Activated CD4-positive, alpha-beta T cell treated with anti-CD3 and anti-CD28 coated beads, Interleukin-2, Interleukin-4, amounts not matched to agents 100 ng/mL and 50 ng/mL, durations not matched to agents 16 hours and 8 hours (primary cell): ENCODE results near the gene IL31.

Source experiments
- DNase-seq: peaks from one replicate; pipeline ENCODE4 v3.0.0-alpha.2; 2020; ENCODE audit warnings: low spot score

The IL31 gene

GRCh38 chr12:122155705-122156104 lies 18.3 kb downstream of the IL31 start:
- DNase-seq, result no peak

- no peak for DNase-seq
These were observed 21.3 kb downstream of the IL31 start for GRCh38 chr12:122152754-122153153.

DNA sequence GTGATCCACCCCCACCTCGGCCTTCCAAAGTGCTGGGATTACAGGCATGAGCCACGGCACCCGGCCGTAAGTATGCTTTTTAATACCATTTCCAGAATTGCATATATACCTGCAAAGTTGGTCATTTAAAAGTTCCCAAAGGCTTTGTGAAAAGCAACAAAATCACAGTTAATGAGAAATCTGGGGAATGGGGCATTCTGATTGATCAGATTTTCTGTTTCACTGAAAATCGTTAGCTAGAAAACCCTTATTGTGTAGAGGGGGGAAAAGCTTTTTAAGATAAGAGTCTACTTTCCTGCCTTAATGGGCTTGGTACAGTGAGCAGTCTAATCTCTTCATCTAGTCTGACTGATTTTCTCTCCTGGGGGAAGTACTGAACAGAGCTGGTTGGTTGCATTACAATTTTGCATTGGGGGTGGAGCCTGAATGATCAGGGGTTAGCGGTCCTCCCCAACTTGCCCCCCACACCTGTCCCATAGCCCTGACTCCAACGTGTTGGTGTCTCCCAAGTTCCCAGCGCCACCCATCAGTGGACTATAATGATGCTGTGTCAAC lies 23.8 kb downstream of the IL31 start:
- DNase-seq, result no peak

DNA sequence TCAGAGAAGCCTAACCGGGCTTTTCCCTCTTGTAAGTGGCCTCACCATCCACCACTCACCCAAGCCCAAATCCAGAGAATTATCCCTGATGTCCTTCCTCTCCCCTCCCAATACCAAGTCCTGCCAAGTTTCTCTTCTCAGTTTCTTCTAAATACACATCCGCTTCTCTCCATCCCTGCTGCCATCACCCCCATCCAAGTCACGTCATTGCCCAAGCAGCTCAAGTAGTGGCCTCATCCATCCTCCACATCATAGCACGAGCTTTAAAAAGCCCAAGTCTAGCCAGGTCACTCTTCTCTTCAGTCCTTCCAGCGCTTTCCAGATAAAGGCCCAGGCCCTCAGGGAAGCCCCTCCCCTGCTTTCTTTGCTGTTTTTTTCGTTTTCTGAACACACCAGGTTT lies 25.4 kb downstream of the IL31 start:
- no peak for DNase-seq

GRCh38 chr12:122147514-122148290 lies 26.3 kb downstream of the IL31 start:
- DNase-seq, result no peak

DNA sequence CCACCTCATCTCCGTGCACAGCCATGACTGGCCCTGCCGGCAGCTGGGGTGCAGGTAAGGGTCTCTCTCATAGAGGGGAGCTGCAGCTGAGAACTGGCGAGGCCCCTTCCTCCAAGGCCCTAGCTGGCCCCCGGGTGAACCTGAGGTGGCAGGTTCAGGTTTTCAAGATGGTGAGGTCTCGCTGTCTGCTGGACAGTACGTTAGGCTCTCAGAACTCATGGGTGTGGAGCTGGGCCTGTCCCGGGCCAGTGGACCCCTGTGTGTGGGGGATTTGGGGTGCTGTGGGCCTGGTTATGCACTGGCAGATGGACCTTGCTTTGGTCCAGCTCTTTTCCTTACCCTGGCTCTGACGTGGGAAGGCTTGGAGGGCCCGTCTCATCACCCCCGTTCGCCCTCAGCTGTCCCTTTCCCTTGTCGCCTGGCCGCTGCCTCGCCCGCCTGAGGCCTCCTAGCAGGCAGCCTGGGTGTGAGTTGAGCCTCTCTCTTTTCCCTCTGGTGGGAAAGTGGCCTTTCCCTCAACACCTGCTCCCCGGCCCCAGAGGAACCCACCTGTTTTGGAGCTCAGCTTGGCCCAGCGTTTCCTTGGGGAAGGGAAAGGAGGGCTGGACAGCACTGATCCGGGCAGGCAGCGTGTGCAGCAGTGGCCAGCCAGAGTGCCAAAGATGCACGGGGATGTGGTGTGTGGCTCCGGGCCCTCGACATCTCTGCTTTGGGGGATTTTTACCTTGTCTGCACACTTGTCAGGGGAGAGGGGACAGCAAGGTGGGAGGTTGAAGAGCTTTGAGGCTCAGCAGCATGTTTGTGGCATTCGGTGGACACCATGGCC lies 28.3 kb downstream of the IL31 start:
- no peak for DNase-seq

DNA sequence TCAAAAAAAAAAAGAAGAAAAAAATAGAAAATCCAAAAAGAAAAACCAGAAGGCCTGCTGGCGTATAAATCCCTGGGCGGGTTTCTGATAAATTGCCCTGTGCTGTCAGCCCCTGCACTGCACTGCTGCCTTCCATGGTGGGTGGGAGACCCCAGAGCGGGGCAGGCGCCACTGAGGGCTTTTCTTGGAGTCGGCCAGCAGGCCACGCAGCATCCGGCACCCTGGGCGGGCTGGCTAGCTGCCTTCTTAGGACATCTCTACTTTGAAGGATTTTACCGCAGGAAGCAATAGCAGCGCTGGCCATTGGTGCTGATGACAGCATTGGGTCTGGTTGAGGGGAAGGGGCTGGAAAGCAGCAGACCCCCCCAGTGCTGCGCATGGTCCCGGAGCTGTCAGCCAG lies 29.1 kb downstream of the IL31 start:
- no peak for DNase-seq

- DNase-seq, result no peak
These were observed 31.2 kb downstream of the IL31 start for GRCh38 chr12:122142857-122143256.

- DNase-seq, result no peak
These were observed 31.9 kb downstream of the IL31 start for GRCh38 chr12:122141911-122142725.

DNA sequence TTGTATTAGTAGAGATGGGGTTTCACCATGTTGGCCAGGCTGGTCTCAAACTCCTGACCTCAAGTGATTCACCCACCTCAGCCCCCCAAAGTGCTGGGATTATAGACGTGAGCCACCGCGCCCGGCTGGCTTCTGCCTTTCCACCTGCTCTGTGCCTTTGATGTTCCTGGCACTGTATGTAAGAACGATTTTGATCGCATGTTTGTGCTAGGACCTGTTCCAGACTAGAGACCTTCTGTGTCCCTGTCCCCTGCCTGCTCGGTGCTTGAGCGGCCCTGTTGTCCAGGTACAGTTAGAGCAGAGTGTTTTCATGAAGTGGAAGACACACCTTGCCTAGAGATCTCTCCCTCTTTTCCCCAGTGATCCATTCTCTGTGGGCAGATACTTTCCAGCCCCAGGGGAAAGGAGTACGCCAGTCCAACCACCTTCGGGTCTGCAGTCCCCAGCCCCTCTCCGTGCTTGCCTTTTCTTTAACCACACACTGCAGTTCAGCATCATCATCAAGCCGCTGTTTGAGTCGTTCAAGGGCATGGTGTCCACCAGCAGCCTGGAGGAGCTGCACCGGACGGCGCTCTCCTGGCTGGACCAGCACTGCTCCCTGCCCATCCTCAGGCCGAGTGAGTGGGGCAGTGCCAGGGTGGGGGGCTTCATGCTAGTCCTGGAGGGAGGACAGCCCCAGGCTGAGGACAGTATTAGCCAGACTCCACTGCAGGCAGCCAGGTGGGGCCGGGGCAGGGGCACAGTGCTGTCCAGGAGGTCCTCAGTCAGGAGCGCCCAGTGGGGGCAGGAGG lies 33.4 kb downstream of the IL31 start:
- DNase-seq, result no peak

- no peak for DNase-seq
These were observed 34.1 kb downstream of the IL31 start for GRCh38 chr12:122139941-122140340.

- DNase-seq, result no peak
These were observed 34.8 kb downstream of the IL31 start for GRCh38 chr12:122139266-122139665.

DNA sequence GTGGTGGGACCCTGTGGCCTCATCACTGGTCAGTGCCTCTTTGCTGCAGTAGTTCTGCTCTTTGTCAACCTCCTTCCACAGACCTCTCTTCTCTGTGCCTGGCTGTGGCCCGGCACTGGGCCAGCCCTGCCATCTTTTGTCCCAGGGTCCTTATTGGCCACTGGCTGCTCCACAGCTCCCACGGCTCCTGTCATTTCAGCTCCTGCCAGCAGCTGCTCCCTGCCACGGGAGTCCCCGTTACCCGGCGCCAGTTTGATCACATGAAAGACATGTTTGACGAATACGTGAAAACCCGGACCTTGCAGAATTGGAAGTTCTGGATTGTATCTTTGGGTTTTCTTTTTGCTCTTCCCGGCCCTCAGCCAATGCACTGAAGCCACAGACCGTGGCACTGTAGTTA lies 35.4 kb downstream of the IL31 start:
- DNase-seq, result no peak

DNA sequence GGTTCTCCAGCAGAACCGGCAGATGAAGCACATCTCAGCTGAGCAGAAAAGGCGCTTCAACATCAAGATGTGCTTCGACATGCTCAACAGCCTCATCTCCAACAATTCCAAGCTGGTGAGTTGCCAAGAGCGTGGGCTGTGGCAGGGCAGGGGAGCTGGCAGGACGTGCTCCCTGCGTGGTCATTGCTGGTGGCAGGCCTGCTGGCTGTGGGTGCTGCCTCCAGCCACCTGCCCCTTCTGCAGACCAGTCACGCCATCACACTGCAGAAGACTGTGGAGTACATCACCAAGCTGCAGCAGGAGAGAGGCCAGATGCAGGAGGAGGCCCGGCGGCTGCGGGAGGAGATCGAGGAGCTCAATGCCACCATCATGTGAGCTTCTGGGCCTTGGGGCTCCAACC lies 35.8 kb downstream of the IL31 start:
- DNase-seq, result no peak

- DNase-seq, result no peak
These were observed 36.3 kb downstream of the IL31 start for GRCh38 chr12:122137681-122138080.

- DNase-seq, result no peak
These were observed 36.8 kb downstream of the IL31 start for GRCh38 chr12:122137229-122137628.

DNA sequence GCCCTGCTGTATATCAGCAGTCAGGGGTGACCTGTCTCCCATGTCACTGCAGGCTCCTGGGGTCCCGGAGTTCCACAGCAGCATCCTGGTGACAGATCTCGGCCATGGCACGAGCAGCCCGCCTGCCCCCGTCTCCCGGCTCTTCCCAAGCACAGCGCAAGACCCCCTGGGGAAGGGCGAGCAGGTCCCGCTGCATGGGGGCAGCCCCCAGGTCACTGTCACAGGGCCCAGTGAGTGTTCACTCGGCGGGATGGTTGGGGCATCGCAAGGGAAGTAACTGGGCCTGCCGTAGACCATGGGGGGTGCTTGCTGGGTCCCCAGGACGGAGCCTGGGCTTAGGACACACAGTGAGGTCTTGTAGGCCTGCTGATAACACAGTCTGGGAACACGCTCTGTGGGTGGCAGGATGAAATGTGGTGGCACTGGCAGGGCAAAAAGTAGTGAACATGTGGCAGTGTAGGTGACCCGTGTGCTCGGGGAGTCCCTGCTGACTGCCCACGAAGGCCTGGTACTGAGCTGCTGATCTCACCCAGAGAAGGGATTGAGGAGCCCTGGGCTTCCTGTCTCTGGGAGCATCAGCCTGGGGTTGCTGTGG lies 38.5 kb downstream of the IL31 start:
- DNase-seq, result no peak

DNA sequence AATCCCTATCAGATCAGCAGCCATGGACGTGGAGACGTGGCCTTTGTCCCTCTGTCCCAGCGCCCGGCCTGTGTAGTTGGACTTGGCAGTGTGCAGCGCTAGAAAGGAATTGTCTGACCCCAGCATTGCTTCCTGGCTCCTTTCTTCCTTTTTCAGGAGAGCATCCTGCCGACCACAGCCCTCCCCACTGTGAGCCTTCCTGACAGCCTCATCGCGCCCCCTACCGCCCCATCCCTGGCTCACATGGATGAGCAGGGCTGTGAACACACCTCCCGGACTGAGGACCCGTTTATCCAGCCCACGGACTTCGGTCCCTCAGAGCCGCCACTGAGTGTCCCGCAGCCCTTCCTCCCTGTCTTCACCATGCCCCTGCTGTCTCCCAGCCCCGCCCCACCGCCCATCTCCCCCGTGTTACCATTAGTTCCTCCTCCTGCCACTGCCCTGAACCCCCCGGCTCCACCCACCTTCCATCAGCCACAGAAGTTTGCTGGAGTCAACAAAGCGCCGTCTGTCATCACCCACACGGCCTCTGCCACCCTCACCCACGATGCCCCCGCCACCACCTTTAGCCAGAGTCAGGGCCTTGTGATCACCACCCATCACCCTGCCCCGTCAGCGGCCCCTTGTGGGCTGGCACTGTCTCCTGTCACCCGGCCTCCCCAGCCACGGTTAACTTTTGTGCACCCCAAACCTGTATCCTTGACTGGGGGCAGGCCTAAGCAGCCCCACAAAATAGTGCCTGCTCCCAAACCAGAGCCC lies 40.6 kb downstream of the IL31 start:
- no peak for DNase-seq

- no peak for DNase-seq
These were observed 43.9 kb downstream of the IL31 start for GRCh38 chr12:122130150-122130549.

DNA sequence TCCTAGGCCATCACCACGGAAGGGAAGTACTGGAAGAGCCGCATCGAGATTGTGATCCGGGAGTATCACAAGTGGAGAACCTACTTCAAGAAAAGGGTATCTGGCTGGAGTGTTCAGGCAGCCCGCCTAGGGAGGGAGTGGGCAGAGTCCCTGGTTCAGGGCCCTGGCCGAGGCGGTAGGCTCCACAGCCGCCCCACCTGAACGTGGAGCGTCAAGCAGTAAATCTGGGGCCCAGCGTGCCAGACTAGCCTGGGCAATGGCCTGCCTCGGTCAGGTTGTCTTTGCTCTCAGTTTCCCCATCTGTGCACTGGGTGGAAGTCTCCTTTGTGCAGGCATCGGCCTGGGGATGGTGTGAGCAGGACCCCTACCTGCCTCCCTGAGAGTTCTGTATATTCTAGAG lies 44.9 kb downstream of the IL31 start:
- no peak for DNase-seq
